Measurements from ENCODE around the gene CEP41. TPM values are rescaled to one million over a fixed set of nuclear protein-coding genes. Genes with fewer than 3 reads are reported as not detected.

CEP41 gene
- total RNA-seq, 1 donor from 2014 or later = 11.3 TPM

- Histone ChIP-seq H3K4me1 (no peaks in the 10 kb centered on the region), H3K4me3 (no peak overlapping the region), H3K9me3 (no peaks in the 10 kb centered on the region), H3K27me3 (no peaks in the 10 kb centered on the region), H3K27ac (no peak overlapping the region), H3K36me3 (no peaks in the 10 kb centered on the region)
- intact Hi-C loops (cut with DNase I) = no loop called here
- no peak for TF ChIP-seq CTCF (IDR thresholded peaks at IDR 0.05)
- DNase-seq = no peak
- no peak for ATAC-seq
These were observed 22.5 kb downstream of the CEP41 start for GRCh38 chr7:130418306-130418705.

GRCh38 chr7:130417213-130417612, 23.6 kb downstream of the CEP41 start:
- H3K9me3 ChIP-seq = no peaks in the 10 kb centered on the region
- no peaks in the 10 kb centered on the region for H3K27me3 ChIP-seq
- no peak overlapping the region for H3K4me3 ChIP-seq
- ATAC-seq (no peak), DNase-seq (no peak)
- no peak for TF ChIP-seq CTCF (IDR thresholded peaks at IDR 0.05)
- no peak overlapping the region for H3K27ac ChIP-seq
- no peaks in the 10 kb centered on the region for H3K4me1 ChIP-seq
- H3K36me3 ChIP-seq = no peaks in the 10 kb centered on the region
- intact Hi-C loops (cut with DNase I) = no loop called here

- intact Hi-C loops (cut with DNase I) = no loop called here
These were observed 25.8 kb downstream of the CEP41 start for GRCh38 chr7:130415006-130415405.

GRCh38 chr7:130413201-130413600, 27.6 kb downstream of the CEP41 start:
- DNase-seq (no peak), ATAC-seq (no peak)
- Histone ChIP-seq H3K36me3 (no peaks in the 10 kb centered on the region), H3K27ac (no peak overlapping the region), H3K27me3 (no peaks in the 10 kb centered on the region), H3K9me3 (no peaks in the 10 kb centered on the region), H3K4me1 (no peaks in the 10 kb centered on the region), H3K4me3 (no peak overlapping the region)
- no peak for TF ChIP-seq CTCF (IDR thresholded peaks at IDR 0.05)
- intact Hi-C loops (cut with DNase I) = no loop called here

More at GRCh38 chr7:130415006-130415405, 25.8 kb downstream of the CEP41 start:
- H3K36me3 ChIP-seq = no peaks in the 10 kb centered on the region
- TF ChIP-seq CTCF (IDR thresholded peaks at IDR 0.05) = no peak
- DNase-seq (no peak), ATAC-seq (no peak)
- no peaks in the 10 kb centered on the region for H3K9me3 ChIP-seq
- H3K4me3 ChIP-seq = no peak overlapping the region
- no peaks in the 10 kb centered on the region for H3K27me3 ChIP-seq
- no peak overlapping the region for H3K27ac ChIP-seq
- H3K4me1 ChIP-seq = no peaks in the 10 kb centered on the region

- H3K36me3 ChIP-seq = no peaks in the 10 kb centered on the region
- H3K4me1 ChIP-seq = no peaks in the 10 kb centered on the region
- no peak for TF ChIP-seq CTCF (IDR thresholded peaks at IDR 0.05)
- ATAC-seq = no peak
- DNase-seq = no peak
- H3K27me3 ChIP-seq = no peaks in the 10 kb centered on the region
- intact Hi-C loops (cut with DNase I) = no loop called here
- H3K9me3 ChIP-seq = no peaks in the 10 kb centered on the region
- no peak overlapping the region for H3K27ac ChIP-seq
- H3K4me3 ChIP-seq = no peak overlapping the region
These were observed 29.8 kb downstream of the CEP41 start for GRCh38 chr7:130410868-130411541.

GRCh38 chr7:130409712-130410072, 31.1 kb downstream of the CEP41 start:
- intact Hi-C loops (cut with DNase I) = no loop called here
- ATAC-seq (no peak), DNase-seq (no peak)
- H3K4me1 ChIP-seq = no peaks in the 10 kb centered on the region
- no peaks in the 10 kb centered on the region for H3K27me3 ChIP-seq
- H3K36me3 ChIP-seq = no peaks in the 10 kb centered on the region
- no peak overlapping the region for H3K4me3 ChIP-seq
- H3K27ac ChIP-seq = no peak overlapping the region
- H3K9me3 ChIP-seq = no peaks in the 10 kb centered on the region
- TF ChIP-seq CTCF (IDR thresholded peaks at IDR 0.05) = no peak
